GM21619 (cell line): ENCODE data around the gene RAB26.
"Not testable (repeated sequence)": the region's sequence is repeated elsewhere in the genome, so short reads cannot be mapped to it uniquely, and the experiment has no call there.

ENCODE experiments used
- ATAC-seq: cut with Tn5 transposase; IDR thresholded peaks from one replicate; pipeline ENCODE4 v1.9.1; 2021; ENCODE audit not compliant: unreplicated experiment

RAB26 gene

GRCh38 chr16:2116428-2116827 lies 32.0 kb upstream of the RAB26 start:
- ATAC-seq, result not testable (repeated sequence)

GRCh38 chr16:2117341-2117740 lies 31.1 kb upstream of the RAB26 start:
- not testable (repeated sequence) for ATAC-seq

DNA sequence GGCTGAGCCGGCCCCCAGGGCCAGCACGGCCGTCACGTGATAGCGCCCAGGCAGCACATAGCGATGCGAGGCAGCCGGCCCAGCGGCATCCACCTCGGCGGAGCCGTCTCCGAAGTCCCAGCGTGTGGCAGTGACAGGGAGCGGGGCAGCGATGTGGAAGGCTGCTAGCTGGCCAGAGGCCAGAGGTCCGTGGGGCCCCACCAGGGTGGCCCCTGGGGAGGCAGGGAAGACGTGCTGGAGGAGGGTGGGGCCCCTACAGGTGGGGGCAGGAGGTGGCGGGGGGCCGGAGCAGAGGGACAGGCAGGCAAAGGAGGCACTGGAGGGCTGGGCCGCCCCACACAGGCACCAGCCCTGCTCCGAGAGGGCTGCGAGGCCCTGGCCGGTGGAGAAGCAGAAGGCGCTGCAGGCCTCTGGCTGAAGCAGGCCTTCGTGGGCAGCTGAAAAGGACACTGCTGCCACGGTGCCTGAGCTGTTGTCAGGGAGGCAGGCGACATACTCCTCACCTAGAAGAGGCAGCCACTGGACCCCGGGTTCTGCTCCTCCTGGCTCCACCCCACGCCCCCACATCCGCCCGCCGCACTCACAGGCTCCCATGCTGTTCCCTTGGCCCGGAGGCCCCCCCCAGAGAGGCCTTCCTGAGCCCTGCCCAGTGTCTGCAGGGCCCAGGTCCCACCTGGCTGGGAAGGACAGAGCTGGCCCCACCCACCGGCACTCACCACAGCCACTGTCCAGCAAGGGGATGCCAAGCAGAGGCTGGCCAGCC lies 30.3 kb upstream of the RAB26 start:
- ATAC-seq, result not testable (repeated sequence)

- not testable (repeated sequence) for ATAC-seq
Observed at GRCh38 chr16:2121325-2121724, 27.1 kb upstream of the RAB26 start.

GRCh38 chr16:2121853-2122252 lies 26.6 kb upstream of the RAB26 start:
- ATAC-seq, result no peak

DNA sequence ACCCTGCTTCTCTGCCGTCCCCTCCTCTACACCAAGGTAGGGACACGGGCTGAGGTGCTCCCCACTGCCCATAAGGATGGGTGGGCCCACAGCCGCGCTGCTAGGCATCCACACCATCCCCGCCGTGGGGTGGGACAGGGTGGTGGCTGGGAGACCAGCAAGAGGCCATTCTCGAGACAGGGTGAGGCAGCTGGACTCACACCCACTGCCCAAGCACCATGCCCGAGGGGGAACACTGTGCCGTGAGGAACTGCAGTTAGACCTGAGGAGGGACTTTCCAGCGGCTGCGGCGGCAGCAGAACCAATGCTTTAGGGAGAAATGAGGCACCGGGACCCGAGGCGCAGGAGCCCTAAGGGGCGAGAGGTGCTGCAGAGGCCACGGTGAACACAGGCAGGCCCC lies 26.0 kb upstream of the RAB26 start:
- no peak for ATAC-seq

DNA sequence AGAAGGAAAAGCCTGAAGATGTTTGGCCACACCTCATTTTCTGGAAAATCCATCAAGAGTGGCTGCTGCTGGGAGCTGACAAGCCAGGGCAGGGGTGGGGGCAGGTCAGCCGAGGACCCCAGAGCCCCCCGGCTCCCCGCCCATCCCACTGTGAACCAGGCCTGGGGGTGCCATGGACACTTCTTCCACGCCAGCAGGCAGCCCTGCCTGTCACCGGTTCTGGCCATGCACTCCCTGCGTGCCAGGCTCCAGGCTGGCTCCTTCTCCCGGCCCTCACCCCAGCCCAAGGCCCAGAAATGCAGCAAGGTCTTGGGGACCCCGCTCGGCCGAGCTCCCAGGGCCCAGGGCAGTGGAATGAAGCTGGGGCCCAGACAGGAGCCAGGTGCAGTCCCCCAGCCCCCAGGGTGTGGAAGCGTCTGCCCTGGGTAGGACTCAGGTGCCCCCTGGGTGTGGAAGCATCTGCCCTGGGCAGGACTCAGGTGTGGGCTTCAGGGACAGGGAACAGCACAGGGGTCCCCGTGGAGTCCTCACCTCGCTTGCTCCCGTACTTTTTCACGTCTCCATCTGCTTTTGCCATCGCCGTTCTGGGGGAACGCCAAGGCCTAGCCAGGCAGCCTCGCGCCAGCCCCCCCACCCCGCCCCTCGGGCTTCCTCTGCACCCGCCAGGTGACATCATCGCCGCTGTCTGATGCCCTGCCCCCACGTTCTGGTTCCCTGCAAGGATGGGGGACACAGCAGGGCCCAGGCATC lies 25.3 kb upstream of the RAB26 start:
- ATAC-seq, result not testable (repeated sequence)

DNA sequence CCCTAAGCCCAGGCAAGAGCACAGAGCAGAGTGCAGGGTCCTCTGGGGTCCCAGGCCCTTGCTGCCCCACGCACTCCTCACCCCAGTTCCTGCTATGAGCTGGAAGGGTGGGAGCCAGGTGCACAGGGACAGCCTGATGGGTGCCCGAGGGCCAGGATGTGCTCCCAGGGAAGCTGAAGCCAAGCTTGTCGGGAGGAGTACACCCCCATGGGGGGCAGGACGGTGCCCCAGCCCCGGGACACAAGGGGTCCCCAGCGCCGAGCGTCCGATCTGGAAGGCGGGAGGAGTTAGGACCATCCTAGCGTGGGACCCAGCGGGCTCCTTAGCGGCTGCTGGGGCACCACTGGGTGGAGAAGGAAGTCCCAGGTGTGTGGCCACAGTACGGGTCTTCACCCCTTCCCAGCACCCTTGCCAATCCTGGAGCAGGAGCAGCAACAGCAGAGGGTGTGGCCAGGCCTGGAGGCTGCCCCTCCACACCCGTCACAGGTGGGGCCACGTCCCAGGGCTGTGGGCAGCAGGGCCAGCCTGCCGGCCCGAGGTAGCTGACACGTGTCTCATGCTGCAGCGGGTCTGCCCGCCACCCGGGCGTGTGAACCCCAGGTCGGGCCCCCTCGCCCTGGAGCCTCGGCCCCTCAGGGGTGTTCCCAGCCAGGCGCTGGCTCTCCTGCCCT lies 24.6 kb upstream of the RAB26 start:
- not testable (repeated sequence) for ATAC-seq

DNA sequence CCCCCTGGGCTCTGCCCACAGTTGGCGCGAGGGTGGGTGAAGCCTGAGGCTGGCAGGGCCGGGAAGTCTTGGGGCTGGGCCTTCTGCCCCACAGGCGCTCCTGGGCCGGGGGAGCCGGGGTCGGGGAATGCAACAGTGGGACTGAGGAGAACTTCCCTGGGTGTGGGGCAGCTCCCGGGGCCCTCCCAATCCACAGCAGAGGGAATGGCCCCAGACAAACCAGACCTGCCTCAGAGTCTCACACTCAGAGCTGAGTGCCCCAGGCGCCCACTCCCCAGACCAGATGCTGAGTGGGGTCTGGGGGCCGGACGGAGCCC lies 24.1 kb upstream of the RAB26 start:
- not testable (repeated sequence) for ATAC-seq

GRCh38 chr16:2124694-2125444 lies 23.6 kb upstream of the RAB26 start:
- ATAC-seq, result not testable (repeated sequence)

DNA sequence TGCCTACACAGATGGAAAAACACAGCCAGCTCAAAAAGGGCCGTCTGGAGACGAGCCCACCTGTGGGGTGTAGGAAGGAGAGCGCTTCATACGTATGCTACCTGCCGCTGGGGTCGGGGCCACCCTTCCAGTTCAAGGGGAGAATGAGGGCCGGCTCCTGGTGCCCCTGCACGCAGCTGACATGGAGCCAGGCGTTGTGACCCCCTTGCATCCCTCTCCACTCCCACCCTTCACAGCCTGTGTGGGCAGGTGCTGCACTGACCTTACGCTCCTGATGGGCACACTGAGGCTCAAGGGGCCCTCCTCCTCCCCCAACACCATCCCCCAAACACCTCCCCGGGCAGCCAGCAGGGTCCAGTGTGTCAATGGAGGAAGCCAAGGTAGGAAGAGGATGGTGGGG lies 22.8 kb upstream of the RAB26 start:
- not testable (repeated sequence) for ATAC-seq

- not testable (repeated sequence) for ATAC-seq
Observed at GRCh38 chr16:2126161-2126743, 22.2 kb upstream of the RAB26 start.

GRCh38 chr16:2126928-2127556 lies 21.4 kb upstream of the RAB26 start:
- ATAC-seq, result not testable (repeated sequence)

GRCh38 chr16:2127630-2128280 lies 20.7 kb upstream of the RAB26 start:
- ATAC-seq, result not testable (repeated sequence)

GRCh38 chr16:2129251-2129650 lies 19.2 kb upstream of the RAB26 start:
- not testable (repeated sequence) for ATAC-seq

DNA sequence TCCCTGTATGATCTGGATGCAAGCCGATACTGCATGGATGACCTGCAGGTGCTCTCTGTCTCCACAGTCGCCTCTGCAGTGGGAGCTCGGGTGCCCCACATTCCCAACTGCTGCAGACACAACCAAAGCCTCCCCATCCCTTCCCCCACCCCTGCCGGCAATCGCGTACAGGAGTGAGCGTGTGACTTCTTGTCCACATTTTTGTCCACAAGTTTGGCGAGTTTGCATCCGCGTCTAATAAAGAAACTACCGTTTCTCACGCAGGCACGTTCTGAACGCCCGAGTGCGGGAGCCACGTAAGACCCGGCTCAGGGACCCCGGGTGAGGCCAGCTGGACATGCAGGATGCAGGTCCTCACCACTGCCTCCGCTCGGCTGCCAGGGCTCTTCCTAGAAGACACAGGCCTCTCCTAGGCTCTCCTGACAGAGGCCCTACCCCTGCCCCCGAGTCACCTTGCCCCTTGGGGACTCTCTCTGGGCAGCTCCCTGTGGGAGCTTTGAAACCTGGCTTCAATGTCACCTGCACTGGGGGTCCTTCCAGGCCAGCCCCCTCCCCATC lies 18.5 kb upstream of the RAB26 start:
- not testable (repeated sequence) for ATAC-seq

GRCh38 chr16:2133797-2134196 lies 14.6 kb upstream of the RAB26 start:
- ATAC-seq, result not testable (repeated sequence)

- ATAC-seq, result not testable (repeated sequence)
Observed at GRCh38 chr16:2135071-2135470, 13.4 kb upstream of the RAB26 start.

DNA sequence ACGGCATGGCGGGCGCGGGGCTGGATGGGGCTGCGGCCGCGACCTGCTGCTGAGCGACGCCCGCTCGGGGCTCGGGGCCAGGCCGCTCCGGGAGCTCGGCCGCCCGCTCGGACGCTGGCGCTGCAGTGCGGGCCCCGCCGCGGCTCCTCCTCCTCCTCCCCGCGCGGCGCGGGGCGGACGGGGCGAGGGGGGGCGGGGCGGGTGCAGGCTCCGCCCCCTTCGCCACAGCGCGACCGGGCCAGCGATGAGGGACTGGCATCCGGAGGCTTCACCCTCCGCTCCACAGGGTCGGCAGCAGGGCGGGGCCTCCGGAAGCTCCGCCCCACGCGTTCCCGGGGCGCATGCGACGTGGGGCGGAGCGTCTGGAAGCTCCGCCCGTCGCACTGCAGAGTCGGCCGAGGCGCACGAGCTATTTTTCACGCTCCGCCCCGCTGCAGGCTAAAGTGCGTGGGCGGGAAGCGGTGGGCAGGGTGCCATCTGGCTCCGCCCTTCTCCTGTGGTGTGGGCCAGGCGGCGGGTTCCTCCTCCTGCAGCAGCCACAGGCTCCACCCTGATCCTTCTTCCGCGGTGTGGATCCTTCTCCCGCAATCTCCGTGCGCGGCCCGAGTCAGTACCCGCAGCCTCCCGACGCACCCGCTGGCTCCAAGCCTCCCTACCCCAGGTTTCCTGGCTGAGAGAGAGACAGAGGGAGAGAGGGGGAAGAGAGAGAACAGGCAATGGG lies 12.5 kb upstream of the RAB26 start, which contains the start of gene PKD1:
Gene PKD1 (minus strand): TSS at position 129 of the 721 bp plus-strand sequence. CDS start 209 bp downstream, outside the sequence.
- not testable (repeated sequence) for ATAC-seq
